Spinal cord (tissue), 10 donors: Measurements from ENCODE around the gene AGRN. TPM values are rescaled to one million over a fixed set of nuclear protein-coding genes. Genes with fewer than 3 reads are reported as not detected.
A peak's percentile ranks its signal among the peaks of the same experiment; 100 is the strongest.
"Not testable (repeated sequence)": the region's sequence is repeated elsewhere in the genome, so short reads cannot be mapped to it uniquely, and the experiment has no call there.

Experiments used
- DNase-seq, 6 donors: peaks; one replicate each; pipeline versions ENCODE4 v3.0.0 to v3.0.0-alpha.2; 2013 to 2015; ENCODE audit warnings: low spot score in 6 of 6, low read depth in 4 of 6
- H3K27ac ChIP-seq: one replicate; pipeline ENCODE4 v1.5.1; 2013; ENCODE audit warnings: low read depth, low read length, control low read depth
- H3K27me3 ChIP-seq: one replicate; pipeline ENCODE4 v1.6.1; 2013; ENCODE audit warnings: low read length; ENCODE audit not compliant: control insufficient read depth, insufficient read depth
- H3K36me3 ChIP-seq: one replicate; pipeline ENCODE4 v1.6.1; 2013; ENCODE audit warnings: low read length; ENCODE audit not compliant: control insufficient read depth, insufficient read depth
- H3K4me1 ChIP-seq: one replicate; pipeline ENCODE4 v1.6.1; 2013; ENCODE audit warnings: low read length; ENCODE audit not compliant: control insufficient read depth, insufficient read depth
- H3K4me3 ChIP-seq: one replicate; pipeline ENCODE4 v1.5.1; 2013; ENCODE audit warnings: low read depth, low read length, control low read depth
- H3K9me3 ChIP-seq: one replicate; pipeline ENCODE4 v1.6.1; 2013; ENCODE audit warnings: low read length; ENCODE audit not compliant: control insufficient read depth, insufficient read depth
- WGBS: methylation state at CpG from one replicate; pipeline ENCODE4 v1.1.5; 2013; ENCODE audit warnings: missing lambda C conversion rate; ENCODE audit not compliant: insufficient coverage; 5-methylcytosine and 5-hydroxymethylcytosine counted together
- polyA plus RNA-seq, 2 donors: library from polyadenylated mRNA; unstranded; fragments of 120-200 nt; gene quantifications; one replicate each; pipeline ENCODE4 v1.2.1, GENCODE V29; 2013; ENCODE audit not compliant: insufficient read length in 2 of 2
- total RNA-seq, 2 donors: library from RNA; depleted of rRNA in 1 of 2; stranded (reverse); fragments of 120-200 nt in 1 of 2; fragments of >200 nt in 1 of 2; gene quantifications; one replicate each; pipeline versions ENCODE4 v1.2.3 to v1.2.4, GENCODE V29; 2013 to 2014
- donor health status: healthy.

The AGRN gene
- total and polyA plus RNA-seq, 4 donors = 62.8 to 280 (median 175) TPM

GRCh38 chr1:1010131-1010530 is 9.8 kb upstream of the AGRN start:
- H3K4me3 ChIP-seq, DNase-seq, H3K9me3 ChIP-seq, H3K27ac ChIP-seq, H3K27me3 ChIP-seq: not testable (repeated sequence)
- Histone ChIP-seq H3K36me3 (peaks cover 11% of the 10 kb centered on the region), H3K4me1 (peaks cover 39% of the 10 kb centered on the region)
- 100% methylated on average over 1 of the region's 8 CpGs for WGBS

- 81% methylated on average over 12 of the region's 14 CpGs for WGBS
- no peaks in the 10 kb centered on the region for H3K9me3 ChIP-seq
- no peak overlapping the region for H3K27ac ChIP-seq
- H3K36me3 ChIP-seq = peaks cover 3% of the 10 kb centered on the region
- H3K4me3 ChIP-seq = no peak overlapping the region
- peaks cover 30% of the 10 kb centered on the region for H3K4me1 ChIP-seq
- DNase-seq = no peak
- H3K27me3 ChIP-seq = peaks cover 2% of the 10 kb centered on the region
Observed at GRCh38 chr1:1011396-1011949, 8.4 kb upstream of the AGRN start.

- WGBS = no CpG with 5 or more reads among the region's 13 CpGs
- H3K27me3 ChIP-seq, H3K36me3 ChIP-seq, DNase-seq, H3K9me3 ChIP-seq: not testable (repeated sequence)
- peak overlapping the region; percentile 93 for H3K27ac ChIP-seq
- H3K4me3 ChIP-seq = peak overlapping the region; percentile 74
- peaks cover 30% of the 10 kb centered on the region for H3K4me1 ChIP-seq
Observed at GRCh38 chr1:1012736-1013104, 7.2 kb upstream of the AGRN start.

- peak within 1 kb of the TSS; percentile 93 for H3K27ac ChIP-seq
Observed at GRCh38 chr1:1013105-1013921, 6.6 kb upstream of the AGRN start, which contains the start of gene ISG15. ISG15 (plus strand) TSS chr1:1013497; CDS start chr1:1013574, 77 bp downstream.

GRCh38 chr1:1013922-1014648 is 5.8 kb upstream of the AGRN start:
- Histone ChIP-seq H3K4me3 (peak overlapping the region; percentile 74), H3K9me3 (no peaks in the 10 kb centered on the region), H3K36me3 (no peaks in the 10 kb centered on the region), H3K27ac (peak overlapping the region; percentile 93), H3K4me1 (peaks cover 34% of the 10 kb centered on the region), H3K27me3 (peaks cover 2% of the 10 kb centered on the region)
- WGBS = 75% methylated on average over 37 of the region's 41 CpGs
- peak in 1 of 6 donors; percentile 16 for DNase-seq

More at GRCh38 chr1:1013105-1013921, 6.6 kb upstream of the AGRN start, which contains the start of gene ISG15:
- Histone ChIP-seq H3K36me3 (no peaks in the 10 kb centered on the region), H3K4me1 (peaks cover 30% of the 10 kb centered on the region), H3K4me3 (peak within 1 kb of the TSS; percentile 74), H3K27me3 (peaks cover 2% of the 10 kb centered on the region), H3K9me3 (no peaks in the 10 kb centered on the region)
- DNase-seq = peak in 2 of 6 donors; percentile 81 to 91
- WGBS = 11% methylated on average over 28 of the region's 30 CpGs

- H3K27ac ChIP-seq = no peak overlapping the region
- H3K9me3 ChIP-seq = no peaks in the 10 kb centered on the region
- peaks cover 36% of the 10 kb centered on the region for H3K4me1 ChIP-seq
- 67% methylated on average over 17 of the region's 20 CpGs for WGBS
- no peak for DNase-seq
- no peak overlapping the region for H3K4me3 ChIP-seq
- H3K36me3 ChIP-seq = no peaks in the 10 kb centered on the region
- peaks cover 2% of the 10 kb centered on the region for H3K27me3 ChIP-seq
Observed at GRCh38 chr1:1014799-1015681, 4.9 kb upstream of the AGRN start.

GRCh38 chr1:1017397-1018320 is 2.3 kb upstream of the AGRN start:
- DNase-seq, H3K27ac ChIP-seq, H3K9me3 ChIP-seq, H3K4me3 ChIP-seq, H3K27me3 ChIP-seq: not testable (repeated sequence)
- Histone ChIP-seq H3K4me1 (peaks cover 57% of the 10 kb centered on the region), H3K36me3 (peaks cover 14% of the 10 kb centered on the region)
- 67% methylated on average over 9 of the region's 17 CpGs for WGBS

- peaks cover 57% of the 10 kb centered on the region for H3K4me1 ChIP-seq
- H3K36me3 ChIP-seq = peaks cover 20% of the 10 kb centered on the region
Observed at GRCh38 chr1:1018321-1018685, 1.6 kb upstream of the AGRN start.

More at GRCh38 chr1:1018321-1018685, 1.6 kb upstream of the AGRN start:
- not testable (repeated sequence) for H3K9me3 ChIP-seq, H3K27me3 ChIP-seq, H3K27ac ChIP-seq, DNase-seq, H3K4me3 ChIP-seq
- 94% methylated on average over 24 of the region's 26 CpGs for WGBS
